HL-60 (cell line): ENCODE results near the gene AOC3.

Experiments used
- DNase-seq, 2 experiments: peaks; one replicate each; pipeline ENCODE4 v3.0.0-alpha.2; 2010 to 2020; ENCODE audit warnings: low read depth in 1 of 2, low spot score in 1 of 2
- H3K27ac ChIP-seq: fragments of 250-450 bp; sonication (Bioruptor Pico); replicated peaks from 2 replicates; pipeline ENCODE4 v1.5.1; 2020; ENCODE audit warnings: mild to moderate bottlenecking, moderate library complexity
- H3K27me3 ChIP-seq: fragments of 250-450 bp; sonication (Bioruptor Pico); 2 replicates; pipeline ENCODE4 v1.5.1; 2021; ENCODE audit warnings: mild to moderate bottlenecking, moderate library complexity; ENCODE audit not compliant: insufficient read depth, poor library complexity, severe bottlenecking
- H3K4me3 ChIP-seq: replicated peaks from 2 replicates; pipeline ENCODE4 v1.5.1; 2011; ENCODE audit warnings: mild to moderate bottlenecking, control low read depth, low read length; ENCODE audit not compliant: insufficient read depth
- GABPA ChIP-seq: IDR thresholded peaks from 2 replicates; pipeline ENCODE4 v1.6.1; 2012; ENCODE audit warnings: low read depth
- POLR2AphosphoS5 ChIP-seq: IDR thresholded peaks from 2 replicates; pipeline ENCODE4 v1.6.1; 2012; ENCODE audit warnings: low read depth
- REST ChIP-seq: IDR thresholded peaks from 2 replicates; pipeline ENCODE4 v1.6.1; 2012; ENCODE audit warnings: low read depth; ENCODE audit not compliant: insufficient replicate concordance
- SPI1 ChIP-seq: IDR thresholded peaks from 2 replicates; pipeline ENCODE4 v1.6.1; 2012; ENCODE audit warnings: low read depth, mild to moderate bottlenecking, borderline replicate concordance
- TF ChIP-seq, protein P1 (sequence below): IDR thresholded peaks from one replicate; pipeline ENCODE4 v1.5.1; 2011; ENCODE audit warnings: low read length, control low read depth, inconsistent platforms; ENCODE audit not compliant: insufficient read depth

Gene AOC3

GRCh38 chr17:42852351-42852750 lies 1.4 kb downstream of the AOC3 start:
- no peak overlapping the region for H3K4me3 ChIP-seq
- H3K27me3 ChIP-seq, result no peaks in the 10 kb centered on the region
- TF ChIP-seq POLR2AphosphoS5, result no peak
- TF ChIP-seq SPI1, result no peak
- TF ChIP-seq REST, result no peak
- DNase-seq, result no peak
- no peak overlapping the region for H3K27ac ChIP-seq

GRCh38 chr17:42853004-42853403 lies 2.0 kb downstream of the AOC3 start:
- no peaks in the 10 kb centered on the region for H3K27me3 ChIP-seq
- TF ChIP-seq GABPA, result no peak
- no peak for TF ChIP-seq POLR2AphosphoS5
- no peak for TF ChIP-seq REST
- TF ChIP-seq, protein P1, sequence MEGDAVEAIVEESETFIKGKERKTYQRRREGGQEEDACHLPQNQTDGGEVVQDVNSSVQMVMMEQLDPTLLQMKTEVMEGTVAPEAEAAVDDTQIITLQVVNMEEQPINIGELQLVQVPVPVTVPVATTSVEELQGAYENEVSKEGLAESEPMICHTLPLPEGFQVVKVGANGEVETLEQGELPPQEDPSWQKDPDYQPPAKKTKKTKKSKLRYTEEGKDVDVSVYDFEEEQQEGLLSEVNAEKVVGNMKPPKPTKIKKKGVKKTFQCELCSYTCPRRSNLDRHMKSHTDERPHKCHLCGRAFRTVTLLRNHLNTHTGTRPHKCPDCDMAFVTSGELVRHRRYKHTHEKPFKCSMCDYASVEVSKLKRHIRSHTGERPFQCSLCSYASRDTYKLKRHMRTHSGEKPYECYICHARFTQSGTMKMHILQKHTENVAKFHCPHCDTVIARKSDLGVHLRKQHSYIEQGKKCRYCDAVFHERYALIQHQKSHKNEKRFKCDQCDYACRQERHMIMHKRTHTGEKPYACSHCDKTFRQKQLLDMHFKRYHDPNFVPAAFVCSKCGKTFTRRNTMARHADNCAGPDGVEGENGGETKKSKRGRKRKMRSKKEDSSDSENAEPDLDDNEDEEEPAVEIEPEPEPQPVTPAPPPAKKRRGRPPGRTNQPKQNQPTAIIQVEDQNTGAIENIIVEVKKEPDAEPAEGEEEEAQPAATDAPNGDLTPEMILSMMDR, result no peak
- no peak; the same call in 1 of the 2 replicates for TF ChIP-seq SPI1
- no peak overlapping the region for H3K27ac ChIP-seq
- no peak for DNase-seq
- no peak overlapping the region for H3K4me3 ChIP-seq

DNA sequence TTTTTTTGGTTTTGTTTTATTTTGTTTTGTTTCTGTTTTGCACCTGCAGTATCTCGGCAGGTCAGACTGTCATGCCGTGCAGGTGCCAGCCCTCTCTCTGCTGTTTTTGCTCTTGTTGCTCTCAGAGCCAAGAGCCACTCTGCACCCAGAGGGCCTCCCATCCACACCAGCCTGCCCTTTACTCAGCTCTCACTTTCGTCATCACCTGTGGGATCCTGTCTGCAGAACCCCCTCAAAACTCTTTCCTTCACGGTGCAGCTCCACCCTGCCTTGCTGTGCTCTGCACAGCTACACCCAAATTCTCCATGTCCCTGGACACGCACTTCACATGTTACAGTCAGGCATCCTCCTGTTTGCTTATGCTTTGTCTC lies 2.6 kb downstream of the AOC3 start:
- H3K27me3 ChIP-seq, result no peaks in the 10 kb centered on the region
- no peak for TF ChIP-seq REST
- TF ChIP-seq, protein P1, result no peak
- no peak overlapping the region for H3K27ac ChIP-seq
- no peak overlapping the region for H3K4me3 ChIP-seq
- DNase-seq, result no peak
